SK-N-SH treated with all-trans-retinoic acid at 6 μM for 48 hours (cell line): ENCODE measurements around the gene TAAR9.

Source experiments
- ATAC-seq: fragments of 200-7000 bp; cut with Tn5 transposase; 3 replicates; pipeline ENCODE4 v1.9.1; 2020; ENCODE audit warnings: mild to moderate bottlenecking, moderate library complexity
- ARNTL ChIP-seq: fragments of 450-650 bp; formaldehyde crosslinking; IDR thresholded peaks from 2 replicates; pipeline ENCODE4 v1.5.0; 2020; ENCODE audit warnings: low read depth, mild to moderate bottlenecking, moderate library complexity, borderline replicate concordance
- BACH2 ChIP-seq: fragments of 250-450 bp; sonication (Bioruptor Pico); IDR thresholded peaks from 2 replicates; pipeline ENCODE4 v1.9.0; 2021; ENCODE audit warnings: mild to moderate bottlenecking, borderline replicate concordance
- CSDC2 ChIP-seq: fragments of 250-450 bp; sonication (Bioruptor Pico); IDR thresholded peaks from 2 replicates; pipeline ENCODE4 v1.5.0; 2020; ENCODE audit warnings: mild to moderate bottlenecking, moderate library complexity
- CSRNP3 ChIP-seq: fragments of 250-450 bp; sonication (Bioruptor Pico); IDR thresholded peaks from 2 replicates; pipeline ENCODE4 v1.5.1; 2021; ENCODE audit warnings: mild to moderate bottlenecking, moderate library complexity
- ESRRG ChIP-seq: fragments of 250-450 bp; sonication (Bioruptor Pico); IDR thresholded peaks from 2 replicates; pipeline ENCODE4 v1.6.1; 2021; ENCODE audit warnings: mild to moderate bottlenecking
- GLIS3 ChIP-seq: fragments of 250-450 bp; sonication (Bioruptor Pico); IDR thresholded peaks from 2 replicates; pipeline ENCODE4 v1.5.0; 2020; ENCODE audit warnings: mild to moderate bottlenecking, moderate library complexity
- ISL1 ChIP-seq: fragments of 250-450 bp; sonication (Bioruptor Pico); IDR thresholded peaks from 2 replicates; pipeline ENCODE4 v2.1.2; 2022; ENCODE audit warnings: mild to moderate bottlenecking, moderate library complexity
- OSR1 ChIP-seq: fragments of 250-450 bp; sonication (Bioruptor Pico); IDR thresholded peaks from 2 replicates; pipeline ENCODE4 v1.8.0; 2022; ENCODE audit warnings: moderate library complexity, mild to moderate bottlenecking, inconsistent platforms
- PPARA ChIP-seq: fragments of 250-450 bp; sonication (Bioruptor Pico); IDR thresholded peaks from 2 replicates; pipeline ENCODE4 v1.5.0; 2020; ENCODE audit warnings: mild to moderate bottlenecking, borderline replicate concordance
- RARB ChIP-seq: fragments of 250-450 bp; sonication (Bioruptor Pico); IDR thresholded peaks from 2 replicates; pipeline ENCODE4 v1.8.0; 2021; ENCODE audit warnings: mild to moderate bottlenecking, moderate library complexity
- TCF4 ChIP-seq: fragments of 250-450 bp; sonication (Bioruptor Pico); IDR thresholded peaks from 2 replicates; pipeline ENCODE4 v1.8.0; 2021; ENCODE audit warnings: mild to moderate bottlenecking, moderate library complexity, borderline replicate concordance
- TOX ChIP-seq: fragments of 250-450 bp; sonication (Bioruptor Pico); IDR thresholded peaks from 2 replicates; pipeline ENCODE4 v1.8.0; 2021; ENCODE audit warnings: mild to moderate bottlenecking, moderate library complexity, borderline replicate concordance
- ZFP3 ChIP-seq: fragments of 250-450 bp; sonication (Bioruptor Pico); IDR thresholded peaks from 2 replicates; pipeline ENCODE4 v1.5.0; 2020; ENCODE audit warnings: mild to moderate bottlenecking, moderate library complexity
- ZFP30 ChIP-seq: fragments of 450-650 bp; formaldehyde crosslinking; IDR thresholded peaks from 2 replicates; pipeline ENCODE4 v1.5.0; 2022; ENCODE audit warnings: mild to moderate bottlenecking, moderate library complexity
- ZNF565 ChIP-seq: fragments of 450-650 bp; formaldehyde crosslinking; conservative IDR thresholded peaks from 2 replicates; pipeline ENCODE4 v1.5.0; 2020; ENCODE audit warnings: low read depth, mild to moderate bottlenecking, moderate library complexity
- ZNF70 ChIP-seq: fragments of 450-650 bp; formaldehyde crosslinking; IDR thresholded peaks from 2 replicates; pipeline ENCODE4 v1.5.0; 2020; ENCODE audit warnings: mild to moderate bottlenecking, moderate library complexity
- TF ChIP-seq, protein P1 (sequence below): fragments of 250-450 bp; sonication (Bioruptor Pico); IDR thresholded peaks from 2 replicates; pipeline ENCODE4 v1.8.0; 2020; ENCODE audit warnings: mild to moderate bottlenecking, moderate library complexity, borderline replicate concordance
- TF ChIP-seq, protein P2 (sequence below): fragments of 250-450 bp; sonication (Bioruptor Pico); IDR thresholded peaks from 2 replicates; pipeline ENCODE4 v1.8.0; 2021; ENCODE audit warnings: low read depth, mild to moderate bottlenecking, moderate library complexity, borderline replicate concordance
- TF ChIP-seq, protein P3 (sequence below): fragments of 250-450 bp; sonication (Bioruptor Pico); IDR thresholded peaks from 2 replicates; pipeline ENCODE4 v1.5.1; 2020; ENCODE audit warnings: low read depth, mild to moderate bottlenecking, moderate library complexity
- TF ChIP-seq, protein P4 (sequence below): fragments of 250-450 bp; sonication (Bioruptor Pico); IDR thresholded peaks from 2 replicates; pipeline ENCODE4 v1.5.0; 2020; ENCODE audit warnings: mild to moderate bottlenecking, moderate library complexity

TAAR9 gene

DNA sequence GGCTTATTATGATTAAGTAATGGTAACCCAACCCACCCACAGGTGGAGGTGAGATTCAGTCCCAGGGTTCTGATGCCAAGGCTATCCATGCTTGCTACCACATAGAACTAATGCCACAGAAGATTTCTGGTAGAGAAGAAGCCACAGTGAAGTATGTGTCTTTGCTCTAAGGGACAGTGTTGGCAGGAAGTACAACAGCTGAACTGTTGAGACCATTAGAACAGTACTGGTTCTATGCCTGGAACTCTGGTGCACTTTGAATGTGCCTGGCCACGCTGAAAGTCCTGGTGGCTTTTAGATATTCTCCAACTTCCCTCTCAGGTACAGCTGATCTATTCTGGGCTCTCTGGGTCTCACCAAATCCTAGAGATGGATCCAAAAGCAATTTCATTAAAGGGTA is 32.9 kb upstream of the TAAR9 start (continued):
- TF ChIP-seq, protein P1, sequence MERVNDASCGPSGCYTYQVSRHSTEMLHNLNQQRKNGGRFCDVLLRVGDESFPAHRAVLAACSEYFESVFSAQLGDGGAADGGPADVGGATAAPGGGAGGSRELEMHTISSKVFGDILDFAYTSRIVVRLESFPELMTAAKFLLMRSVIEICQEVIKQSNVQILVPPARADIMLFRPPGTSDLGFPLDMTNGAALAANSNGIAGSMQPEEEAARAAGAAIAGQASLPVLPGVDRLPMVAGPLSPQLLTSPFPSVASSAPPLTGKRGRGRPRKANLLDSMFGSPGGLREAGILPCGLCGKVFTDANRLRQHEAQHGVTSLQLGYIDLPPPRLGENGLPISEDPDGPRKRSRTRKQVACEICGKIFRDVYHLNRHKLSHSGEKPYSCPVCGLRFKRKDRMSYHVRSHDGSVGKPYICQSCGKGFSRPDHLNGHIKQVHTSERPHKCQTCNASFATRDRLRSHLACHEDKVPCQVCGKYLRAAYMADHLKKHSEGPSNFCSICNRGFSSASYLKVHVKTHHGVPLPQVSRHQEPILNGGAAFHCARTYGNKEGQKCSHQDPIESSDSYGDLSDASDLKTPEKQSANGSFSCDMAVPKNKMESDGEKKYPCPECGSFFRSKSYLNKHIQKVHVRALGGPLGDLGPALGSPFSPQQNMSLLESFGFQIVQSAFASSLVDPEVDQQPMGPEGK (CRISPR knock-in tag): no peak

- ATAC-seq: no peak
- TF ChIP-seq, protein P2, sequence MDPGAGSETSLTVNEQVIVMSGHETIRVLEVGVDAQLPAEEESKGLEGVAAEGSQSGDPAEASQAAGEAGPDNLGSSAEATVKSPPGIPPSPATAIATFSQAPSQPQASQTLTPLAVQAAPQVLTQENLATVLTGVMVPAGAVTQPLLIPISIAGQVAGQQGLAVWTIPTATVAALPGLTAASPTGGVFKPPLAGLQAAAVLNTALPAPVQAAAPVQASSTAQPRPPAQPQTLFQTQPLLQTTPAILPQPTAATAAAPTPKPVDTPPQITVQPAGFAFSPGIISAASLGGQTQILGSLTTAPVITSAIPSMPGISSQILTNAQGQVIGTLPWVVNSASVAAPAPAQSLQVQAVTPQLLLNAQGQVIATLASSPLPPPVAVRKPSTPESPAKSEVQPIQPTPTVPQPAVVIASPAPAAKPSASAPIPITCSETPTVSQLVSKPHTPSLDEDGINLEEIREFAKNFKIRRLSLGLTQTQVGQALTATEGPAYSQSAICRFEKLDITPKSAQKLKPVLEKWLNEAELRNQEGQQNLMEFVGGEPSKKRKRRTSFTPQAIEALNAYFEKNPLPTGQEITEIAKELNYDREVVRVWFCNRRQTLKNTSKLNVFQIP (CRISPR knock-in tag): no peak
- TF ChIP-seq ZNF70 (CRISPR knock-in tag) (no peak), TOX (CRISPR knock-in tag) (no peak), TCF4 (no peak), ISL1 (no peak), CSDC2 (CRISPR knock-in tag) (no peak), OSR1 (CRISPR knock-in tag) (no peak), ESRRG (CRISPR knock-in tag) (no peak), CSRNP3 (CRISPR knock-in tag) (no peak), ARNTL (CRISPR knock-in tag) (no peak)
Measured at GRCh38 chr6:132506461-132506860, 31.6 kb upstream of the TAAR9 start.

DNA sequence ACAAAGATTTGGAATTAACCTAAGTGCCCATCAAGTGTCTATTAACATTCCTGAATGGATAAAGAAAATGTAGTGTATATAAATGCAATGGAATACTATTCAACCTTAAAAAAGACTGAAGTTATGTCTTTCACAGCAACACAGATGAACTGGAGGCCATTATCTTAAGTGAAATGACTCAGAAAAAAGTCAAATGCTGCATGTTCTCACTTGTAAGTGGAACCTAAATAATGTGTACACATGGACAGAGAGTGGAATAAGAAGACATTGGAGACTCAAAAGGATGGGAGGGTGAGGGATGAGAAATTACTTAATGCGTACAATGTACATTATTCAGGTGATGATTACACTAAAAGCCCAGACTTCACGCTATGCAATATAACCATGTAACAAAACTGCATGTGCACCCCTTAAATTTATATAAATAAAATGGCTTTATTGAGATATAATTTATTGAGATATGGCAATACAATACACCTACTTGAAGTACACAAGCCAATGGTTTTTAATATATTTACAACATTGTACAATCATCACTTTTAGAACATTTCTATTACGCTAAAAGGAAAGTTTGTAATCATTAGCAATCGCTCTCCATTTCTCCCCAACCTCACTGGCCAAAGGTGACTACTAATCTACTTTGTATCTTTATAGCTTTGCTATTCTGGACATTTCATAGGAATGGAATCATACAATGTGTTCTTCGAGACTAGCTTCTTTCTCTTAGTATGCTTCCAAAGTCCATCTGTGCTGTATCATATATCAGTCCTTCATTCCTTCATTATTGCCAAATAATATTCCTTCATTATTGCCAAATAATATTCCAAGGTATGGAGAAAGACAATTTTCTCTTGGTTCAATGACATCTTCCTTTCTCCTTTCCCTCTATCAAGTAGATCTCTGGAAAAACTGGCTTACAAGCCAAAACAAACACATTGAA is 30.9 kb upstream of the TAAR9 start:
- ATAC-seq: no peak

More for the DNA sequence above, 30.9 kb upstream of the TAAR9 start:
- TF ChIP-seq ZNF565 (CRISPR knock-in tag): no peak
- no peak for TF ChIP-seq ZFP30
- no peak for TF ChIP-seq CSRNP3 (CRISPR knock-in tag)
- TF ChIP-seq TOX (CRISPR knock-in tag): no peak
- no peak for TF ChIP-seq ESRRG (CRISPR knock-in tag)
- TF ChIP-seq TCF4: no peak
- TF ChIP-seq RARB (CRISPR knock-in tag): no peak
- TF ChIP-seq PPARA: no peak
- TF ChIP-seq OSR1 (CRISPR knock-in tag): no peak
- TF ChIP-seq, protein P1 (CRISPR knock-in tag): no peak
- TF ChIP-seq, protein P3, sequence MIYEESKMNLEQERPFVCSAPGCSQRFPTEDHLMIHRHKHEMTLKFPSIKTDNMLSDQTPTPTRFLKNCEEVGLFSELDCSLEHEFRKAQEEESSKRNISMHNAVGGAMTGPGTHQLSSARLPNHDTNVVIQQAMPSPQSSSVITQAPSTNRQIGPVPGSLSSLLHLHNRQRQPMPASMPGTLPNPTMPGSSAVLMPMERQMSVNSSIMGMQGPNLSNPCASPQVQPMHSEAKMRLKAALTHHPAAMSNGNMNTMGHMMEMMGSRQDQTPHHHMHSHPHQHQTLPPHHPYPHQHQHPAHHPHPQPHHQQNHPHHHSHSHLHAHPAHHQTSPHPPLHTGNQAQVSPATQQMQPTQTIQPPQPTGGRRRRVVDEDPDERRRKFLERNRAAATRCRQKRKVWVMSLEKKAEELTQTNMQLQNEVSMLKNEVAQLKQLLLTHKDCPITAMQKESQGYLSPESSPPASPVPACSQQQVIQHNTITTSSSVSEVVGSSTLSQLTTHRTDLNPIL (CRISPR knock-in tag): no peak
- TF ChIP-seq, protein P4, sequence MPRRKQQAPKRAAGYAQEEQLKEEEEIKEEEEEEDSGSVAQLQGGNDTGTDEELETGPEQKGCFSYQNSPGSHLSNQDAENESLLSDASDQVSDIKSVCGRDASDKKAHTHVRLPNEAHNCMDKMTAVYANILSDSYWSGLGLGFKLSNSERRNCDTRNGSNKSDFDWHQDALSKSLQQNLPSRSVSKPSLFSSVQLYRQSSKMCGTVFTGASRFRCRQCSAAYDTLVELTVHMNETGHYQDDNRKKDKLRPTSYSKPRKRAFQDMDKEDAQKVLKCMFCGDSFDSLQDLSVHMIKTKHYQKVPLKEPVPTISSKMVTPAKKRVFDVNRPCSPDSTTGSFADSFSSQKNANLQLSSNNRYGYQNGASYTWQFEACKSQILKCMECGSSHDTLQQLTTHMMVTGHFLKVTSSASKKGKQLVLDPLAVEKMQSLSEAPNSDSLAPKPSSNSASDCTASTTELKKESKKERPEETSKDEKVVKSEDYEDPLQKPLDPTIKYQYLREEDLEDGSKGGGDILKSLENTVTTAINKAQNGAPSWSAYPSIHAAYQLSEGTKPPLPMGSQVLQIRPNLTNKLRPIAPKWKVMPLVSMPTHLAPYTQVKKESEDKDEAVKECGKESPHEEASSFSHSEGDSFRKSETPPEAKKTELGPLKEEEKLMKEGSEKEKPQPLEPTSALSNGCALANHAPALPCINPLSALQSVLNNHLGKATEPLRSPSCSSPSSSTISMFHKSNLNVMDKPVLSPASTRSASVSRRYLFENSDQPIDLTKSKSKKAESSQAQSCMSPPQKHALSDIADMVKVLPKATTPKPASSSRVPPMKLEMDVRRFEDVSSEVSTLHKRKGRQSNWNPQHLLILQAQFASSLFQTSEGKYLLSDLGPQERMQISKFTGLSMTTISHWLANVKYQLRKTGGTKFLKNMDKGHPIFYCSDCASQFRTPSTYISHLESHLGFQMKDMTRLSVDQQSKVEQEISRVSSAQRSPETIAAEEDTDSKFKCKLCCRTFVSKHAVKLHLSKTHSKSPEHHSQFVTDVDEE (CRISPR knock-in tag): no peak
- no peak for TF ChIP-seq BACH2 (CRISPR knock-in tag)
- no peak for TF ChIP-seq GLIS3
- TF ChIP-seq ZNF70 (CRISPR knock-in tag): no peak
- TF ChIP-seq ISL1: no peak
- TF ChIP-seq, protein P2 (CRISPR knock-in tag): no peak
- no peak for TF ChIP-seq ZFP3 (CRISPR knock-in tag)
- TF ChIP-seq CSDC2 (CRISPR knock-in tag): no peak
